HG03521 (cell line): ENCODE results near the gene EDDM13.
"Not testable (repeated sequence)": the region's sequence is repeated elsewhere in the genome, so short reads cannot be mapped to it uniquely, and the experiment has no call there.

Source experiments
- ATAC-seq: cut with Tn5 transposase; IDR thresholded peaks from one replicate; pipeline ENCODE4 v1.9.1; 2021; ENCODE audit warnings: mild to moderate bottlenecking, moderate library complexity; ENCODE audit not compliant: unreplicated experiment

Gene EDDM13

GRCh38 chr19:56272161-56272798, at the start of gene EDDM13:
TSS of gene EDDM13 (plus strand) at chr19:56272748. CDS start at chr19:56272835, 87 bp downstream.
- no peak for ATAC-seq

GRCh38 chr19:56222901-56223300, 49.6 kb upstream of the EDDM13 start:
- no peak for ATAC-seq

GRCh38 chr19:56223481-56223880, 49.1 kb upstream of the EDDM13 start:
- no peak for ATAC-seq

GRCh38 chr19:56245121-56245740, 27.3 kb upstream of the EDDM13 start:
- no peak for ATAC-seq

GRCh38 chr19:56245764-56246163, 26.8 kb upstream of the EDDM13 start:
- not testable (repeated sequence) for ATAC-seq

- ATAC-seq: not testable (repeated sequence)
Observed at GRCh38 chr19:56248736-56249338, 23.7 kb upstream of the EDDM13 start.

- no peak for ATAC-seq
Observed at GRCh38 chr19:56252699-56253422, 19.7 kb upstream of the EDDM13 start.

GRCh38 chr19:56253737-56254136, 18.8 kb upstream of the EDDM13 start:
- no peak for ATAC-seq

GRCh38 chr19:56258272-56258671, 14.3 kb upstream of the EDDM13 start:
- no peak for ATAC-seq

GRCh38 chr19:56261145-56261544, 11.4 kb upstream of the EDDM13 start:
- ATAC-seq: no peak

GRCh38 chr19:56261932-56262331, 10.6 kb upstream of the EDDM13 start:
- ATAC-seq: not testable (repeated sequence)

- ATAC-seq: no peak
Observed at GRCh38 chr19:56263319-56263718, 9.2 kb upstream of the EDDM13 start.

- no peak for ATAC-seq
Observed at GRCh38 chr19:56266051-56266450, 6.5 kb upstream of the EDDM13 start.

GRCh38 chr19:56269348-56269747, 3.2 kb upstream of the EDDM13 start:
- ATAC-seq: no peak

GRCh38 chr19:56270676-56271075, 1.9 kb upstream of the EDDM13 start:
- no peak for ATAC-seq

GRCh38 chr19:56271151-56271550, 1.4 kb upstream of the EDDM13 start:
- no peak for ATAC-seq

GRCh38 chr19:56273563-56274117, 1.1 kb downstream of the EDDM13 start:
- ATAC-seq: no peak

GRCh38 chr19:56282809-56283208, 10.3 kb downstream of the EDDM13 start:
- ATAC-seq: no peak

GRCh38 chr19:56284746-56285145, 12.2 kb downstream of the EDDM13 start:
- ATAC-seq: no peak

GRCh38 chr19:56290104-56290503, 17.6 kb downstream of the EDDM13 start:
- ATAC-seq: no peak

GRCh38 chr19:56291867-56292266, 19.3 kb downstream of the EDDM13 start:
- ATAC-seq: no peak
